MM.1S (cell line): Measurements from ENCODE around the gene BCO1.

Experiments used
- EZH2 ChIP-seq: fragments of 300-600 bp; sonication (generic); optimal IDR thresholded peaks from 2 replicates; pipeline ENCODE3; 2017; ENCODE audit warnings: low read depth, mild to moderate bottlenecking, antibody characterized with exemption, low read length, mixed read lengths
- TF ChIP-seq, protein P1 (sequence below): fragments of 300-600 bp; sonication (generic); IDR thresholded peaks from 2 replicates; pipeline ENCODE4 v1.5.1; 2016; ENCODE audit warnings: antibody characterized with exemption, low read length, mixed read lengths

DNA sequence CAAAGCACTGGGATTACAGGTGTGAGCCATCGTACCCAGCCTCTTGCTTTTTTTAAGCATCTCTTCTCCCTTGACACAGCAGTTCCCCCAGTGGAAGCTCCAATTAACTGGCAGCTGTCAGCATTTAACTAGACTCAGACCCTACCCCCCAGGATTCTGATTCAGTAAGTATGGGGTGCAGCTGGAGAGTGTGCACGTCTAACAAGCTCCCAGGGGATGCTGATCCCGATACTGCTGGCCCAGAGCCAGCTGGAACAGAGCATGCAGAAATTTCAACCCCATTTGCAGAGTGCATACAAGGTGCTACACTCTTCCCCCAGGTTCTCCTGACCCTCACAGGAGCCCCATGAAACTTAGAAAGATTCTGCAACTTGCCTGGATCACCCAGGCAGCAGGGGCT, 27.7 kb upstream of the BCO1 start:
- TF ChIP-seq, protein P1, sequence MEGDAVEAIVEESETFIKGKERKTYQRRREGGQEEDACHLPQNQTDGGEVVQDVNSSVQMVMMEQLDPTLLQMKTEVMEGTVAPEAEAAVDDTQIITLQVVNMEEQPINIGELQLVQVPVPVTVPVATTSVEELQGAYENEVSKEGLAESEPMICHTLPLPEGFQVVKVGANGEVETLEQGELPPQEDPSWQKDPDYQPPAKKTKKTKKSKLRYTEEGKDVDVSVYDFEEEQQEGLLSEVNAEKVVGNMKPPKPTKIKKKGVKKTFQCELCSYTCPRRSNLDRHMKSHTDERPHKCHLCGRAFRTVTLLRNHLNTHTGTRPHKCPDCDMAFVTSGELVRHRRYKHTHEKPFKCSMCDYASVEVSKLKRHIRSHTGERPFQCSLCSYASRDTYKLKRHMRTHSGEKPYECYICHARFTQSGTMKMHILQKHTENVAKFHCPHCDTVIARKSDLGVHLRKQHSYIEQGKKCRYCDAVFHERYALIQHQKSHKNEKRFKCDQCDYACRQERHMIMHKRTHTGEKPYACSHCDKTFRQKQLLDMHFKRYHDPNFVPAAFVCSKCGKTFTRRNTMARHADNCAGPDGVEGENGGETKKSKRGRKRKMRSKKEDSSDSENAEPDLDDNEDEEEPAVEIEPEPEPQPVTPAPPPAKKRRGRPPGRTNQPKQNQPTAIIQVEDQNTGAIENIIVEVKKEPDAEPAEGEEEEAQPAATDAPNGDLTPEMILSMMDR = no peak
- TF ChIP-seq EZH2 = no peak
